Heart left ventricle (tissue), 16 donors: ENCODE results near the gene SIAH1. TPM values are rescaled to one million over a fixed set of nuclear protein-coding genes. Genes with fewer than 3 reads are reported as not detected.
"Not testable (repeated sequence)": the region's sequence is repeated elsewhere in the genome, so short reads cannot be mapped to it uniquely, and the experiment has no call there.

Experiments
- ATAC-seq, 4 donors: fragments of 200-7000 bp; cut with Tn5 transposase; one replicate each; pipeline ENCODE4 v1.9.1; 2020 to 2022; ENCODE audit warnings: moderate library complexity in 4 of 4, mild to moderate bottlenecking in 3 of 4, moderate number of reproducible peaks in 1 of 4
- DNase-seq, 5 donors: peaks; one replicate each; pipeline ENCODE4 v3.0.0-alpha.2; 2020
- H3K27ac ChIP-seq, 12 donors: fragments of 200-600 bp; sonication (generic) in 4 of 12; one replicate each; pipeline versions ENCODE4 v1.5.0 to v1.8.0; 2016 to 2022; ENCODE audit warnings: mild to moderate bottlenecking in 2 of 12
- H3K27me3 ChIP-seq, 9 donors: fragments of 200-600 bp; sonication (generic) in 2 of 9; one replicate each; pipeline versions ENCODE4 v1.5.1 to v1.8.0; 2016 to 2022; ENCODE audit warnings: mild to moderate bottlenecking in 3 of 9
- H3K36me3 ChIP-seq, 9 donors: fragments of 200-600 bp; sonication (generic) in 2 of 9; one replicate each; pipeline versions ENCODE4 v1.5.0 to v1.8.0; 2018 to 2022; ENCODE audit warnings: mild to moderate bottlenecking in 2 of 9
- H3K4me1 ChIP-seq, 12 donors: fragments of 200-600 bp; sonication (generic) in 4 of 12; one replicate each; pipeline versions ENCODE4 v1.5.0 to v1.8.0; 2016 to 2022; ENCODE audit warnings: mild to moderate bottlenecking in 3 of 12
- H3K4me3 ChIP-seq, 12 donors: fragments of 200-600 bp; sonication (generic) in 4 of 12; one replicate each; pipeline versions ENCODE4 v1.5.0 to v1.8.0; 2017 to 2022; ENCODE audit warnings: mild to moderate bottlenecking in 9 of 12, moderate library complexity in 4 of 12
- H3K9me3 ChIP-seq, 12 donors: fragments of 200-600 bp; sonication (generic) in 4 of 12; one replicate each; pipeline versions ENCODE4 v1.5.0 to v1.8.0; 2016 to 2022; ENCODE audit warnings: mild to moderate bottlenecking in 1 of 12
- POLR2A ChIP-seq, 2 donors: fragments of 450-650 bp; IDR thresholded peaks; one replicate each; pipeline ENCODE4 v1.6.1; 2017; ENCODE audit warnings: antibody characterized with exemption in 2 of 2, mild to moderate bottlenecking in 2 of 2, moderate library complexity in 2 of 2
- WGBS, 4 donors: extraction: QIAGEN DNeasy Blood & Tissue Kit in 2 of 4; methylation state at CpG; one replicate each; pipeline versions ENCODE4 v1.1.5 to v1.1.7; 2013 to 2018; 5-methylcytosine and 5-hydroxymethylcytosine counted together
- intact Hi-C, 10 donors: fragments of 100-400 bp; cut with DNase I; formaldehyde crosslinking; loops; one replicate each; pipeline versions ENCODE4 v1.11.1 to v1.14.2; 2022
- polyA plus RNA-seq, 2 donors: library from polyadenylated mRNA; stranded (reverse); fragments of 200-250 nt; gene quantifications; one replicate each; pipeline ENCODE4 v1.2.3, GENCODE V29; 2013
- total RNA-seq, 9 donors: library from RNA; depleted of rRNA in 2 of 9; stranded (reverse); fragments of >200 nt in 2 of 9; fragmentation: NEBNext Ultra II Directional in 3 of 9; extraction: Animal tissue kit (Norgen Biotek cat#: 25700) in 3 of 9; gene quantifications; one replicate each; pipeline versions ENCODE4 v1.1.0 to v1.2.4, GENCODE V29; 2016 to 2023
- TF ChIP-seq, protein P1 (sequence below), 12 donors: fragments of 200-600 bp; sonication (generic) in 4 of 12; IDR thresholded peaks; one replicate each; pipeline versions ENCODE4 v1.5.0 to v1.8.0; 2018 to 2022; ENCODE audit warnings: antibody characterized with exemption in 12 of 12, mild to moderate bottlenecking in 5 of 12
- donor health status: ischemic (EF 13 %, LVEDD 7.1; RV severe dilation, severe dysfunction).
- donor health status: healthy with polysubstance abuse.
- donor health status: DM: no; HTN: yes; CAD: no.
- donor health status: DM: no; HTN: no; CAD: no.
- donor health status: ischemic (EF 25% LVEDD 6.9; RV normal size, moderate dysfunction).
- donor health status: ischemic (EF 25% LVEDD 5.7; RV mildly dilated, moderate dysfunction).
- donor health status: healthy.
- donor health status: DM: yes; HTN: yes; CAD: no.
- donor health status: ischemic (EF 35%, LVEDD 5.7; RV mildly dilated, moderate dysfunction).
- donor health status: nonischemic (EF 11% LVEDD 7.7; RV severe dilation, severe dysfunction).
- donor health status: DM: yes; HTN: yes; CAD: no.
- donor health status: PGD.
- donor health status: ischemic (EF 29% LVEDD 5.4; RV normal size, mild dysfunction).
- donor health status: nonischemic (EF 23%, LVEDD 6.1; RV moderate dilation, normal function).

The SIAH1 gene
- total and polyA plus RNA-seq, 11 donors, result 10.1 to 21.5 (median 13.4) TPM

DNA sequence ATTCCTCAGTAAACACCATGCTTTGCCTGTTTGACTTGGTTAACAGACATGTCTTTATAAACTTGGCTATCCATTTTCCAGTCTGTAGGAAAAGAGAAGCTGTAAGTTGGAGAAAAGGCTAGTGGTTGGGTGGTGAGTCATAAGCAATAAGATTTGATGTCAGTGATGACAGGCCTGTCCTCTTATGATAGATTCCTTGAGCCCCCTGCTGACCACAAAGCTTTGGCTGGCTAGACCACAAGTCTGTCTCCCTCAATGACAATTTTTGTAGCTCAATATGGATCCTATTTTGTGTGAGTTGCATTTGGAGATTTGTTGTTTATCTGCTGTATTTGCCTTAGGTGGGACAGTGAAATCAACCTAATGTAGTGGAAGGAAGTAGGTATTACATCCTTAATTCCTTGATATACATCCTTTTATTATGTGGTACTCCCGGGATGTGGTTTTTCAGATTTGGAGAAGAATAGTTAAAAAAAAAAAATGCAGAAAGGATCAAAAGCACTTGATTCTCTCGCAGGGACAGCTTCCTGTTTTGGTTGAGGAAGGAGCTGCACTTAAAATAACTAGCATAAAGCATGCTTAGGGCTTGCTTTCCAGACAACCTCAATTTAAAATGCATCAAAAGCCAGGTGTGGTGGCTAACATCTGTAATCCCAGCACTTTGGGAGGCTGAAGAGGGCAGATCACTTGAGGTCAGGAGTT is 67.4 kb downstream of the SIAH1 start:
- DNase-seq (no peak), ATAC-seq (peak in 1 of 4 donors; percentile 33)
- no peak overlapping the region for H3K4me3 ChIP-seq
- intact Hi-C loops, result loop anchor here in 1 of 10 donors (5.0 kb wide), 1 partner anchor 35 kb away; no protein-coding TSS in a partner anchor
- no peaks in the 10 kb centered on the region for H3K27me3 ChIP-seq
- H3K4me1 ChIP-seq, result peaks cover 3 to 40% (median 26%) of the 10 kb centered on the region in 12 donors
- WGBS, 4 donors, result 48 to 58% (median 56%) methylated on average over 2 of the region's 2 CpGs
- peak overlapping the region in 10 of 12 donors; percentile 27 to 81 (median 60) for H3K27ac ChIP-seq
- H3K9me3 ChIP-seq, result peaks cover 0 to 14% (median 0%) of the 10 kb centered on the region in 12 donors
- TF ChIP-seq, protein P1, sequence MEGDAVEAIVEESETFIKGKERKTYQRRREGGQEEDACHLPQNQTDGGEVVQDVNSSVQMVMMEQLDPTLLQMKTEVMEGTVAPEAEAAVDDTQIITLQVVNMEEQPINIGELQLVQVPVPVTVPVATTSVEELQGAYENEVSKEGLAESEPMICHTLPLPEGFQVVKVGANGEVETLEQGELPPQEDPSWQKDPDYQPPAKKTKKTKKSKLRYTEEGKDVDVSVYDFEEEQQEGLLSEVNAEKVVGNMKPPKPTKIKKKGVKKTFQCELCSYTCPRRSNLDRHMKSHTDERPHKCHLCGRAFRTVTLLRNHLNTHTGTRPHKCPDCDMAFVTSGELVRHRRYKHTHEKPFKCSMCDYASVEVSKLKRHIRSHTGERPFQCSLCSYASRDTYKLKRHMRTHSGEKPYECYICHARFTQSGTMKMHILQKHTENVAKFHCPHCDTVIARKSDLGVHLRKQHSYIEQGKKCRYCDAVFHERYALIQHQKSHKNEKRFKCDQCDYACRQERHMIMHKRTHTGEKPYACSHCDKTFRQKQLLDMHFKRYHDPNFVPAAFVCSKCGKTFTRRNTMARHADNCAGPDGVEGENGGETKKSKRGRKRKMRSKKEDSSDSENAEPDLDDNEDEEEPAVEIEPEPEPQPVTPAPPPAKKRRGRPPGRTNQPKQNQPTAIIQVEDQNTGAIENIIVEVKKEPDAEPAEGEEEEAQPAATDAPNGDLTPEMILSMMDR (IDR thresholded peaks at IDR 0.05), result peak in 3 of 12 donors; percentile 9 to 18 (median 11)
- TF ChIP-seq POLR2A (IDR thresholded peaks at IDR 0.05), result no peak
- H3K36me3 ChIP-seq, result peaks cover 0 to 30% (median 12%) of the 10 kb centered on the region in 9 donors

DNA sequence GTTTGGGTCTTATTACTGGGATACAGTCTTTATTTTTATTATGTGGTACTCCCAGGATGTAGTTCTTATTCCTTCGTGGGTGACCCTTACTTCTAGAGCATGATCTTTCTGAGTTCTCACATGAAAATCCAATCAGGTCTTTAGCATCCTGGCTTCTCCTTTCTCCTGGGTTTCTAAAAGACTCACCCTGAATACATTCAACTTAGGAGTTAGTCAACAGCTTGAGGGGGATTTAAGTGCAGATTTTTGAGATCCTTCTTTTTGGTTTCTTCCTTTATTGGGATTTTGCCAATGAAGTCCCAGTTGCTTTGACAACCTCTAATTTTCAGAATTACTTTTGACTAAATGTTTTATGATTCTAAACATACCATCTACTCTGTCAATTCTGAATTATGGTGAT is 68.2 kb downstream of the SIAH1 start:
- TF ChIP-seq, protein P1 (IDR thresholded peaks at IDR 0.05), result no peak
- TF ChIP-seq POLR2A (IDR thresholded peaks at IDR 0.05), result no peak
- peaks cover 0 to 22% (median 3%) of the 10 kb centered on the region in 12 donors for H3K9me3 ChIP-seq
- H3K4me3 ChIP-seq, result no peak overlapping the region
- peak overlapping the region in 3 of 12 donors; percentile 23 to 67 (median 32) for H3K27ac ChIP-seq
- WGBS, 4 donors, result 68 to 86% (median 69%) methylated on average over 1 of the region's 1 CpG
- peaks cover 0 to 29% (median 7%) of the 10 kb centered on the region in 9 donors for H3K36me3 ChIP-seq
- no peaks in the 10 kb centered on the region for H3K27me3 ChIP-seq
- ATAC-seq, result no peak
- no peak for DNase-seq
- intact Hi-C loops, result loop anchor here in 1 of 10 donors (5.0 kb wide), 1 partner anchor 35 kb away; no protein-coding TSS in a partner anchor
- H3K4me1 ChIP-seq, result peaks cover 3 to 38% (median 26%) of the 10 kb centered on the region in 12 donors

DNA sequence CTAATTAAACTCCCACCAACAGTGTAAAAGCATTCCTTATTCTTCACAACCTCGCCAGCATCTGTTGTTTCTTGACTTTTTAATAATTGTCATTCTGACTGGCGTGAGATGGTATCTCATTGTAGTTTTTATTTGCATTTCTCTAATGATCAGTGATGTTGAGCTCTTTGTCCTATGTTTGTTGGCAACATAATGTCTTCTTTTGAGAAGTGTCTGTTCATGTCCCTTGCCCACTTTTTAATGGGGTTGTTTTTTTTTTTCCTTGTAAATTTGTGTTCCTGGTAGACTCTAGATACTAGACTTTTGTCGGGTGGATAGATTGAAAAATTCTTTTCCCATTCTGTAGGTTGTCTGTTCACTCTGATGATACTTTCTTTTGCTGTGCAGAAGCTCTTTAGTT is 71.3 kb downstream of the SIAH1 start:
- DNase-seq, H3K4me3 ChIP-seq, H3K27me3 ChIP-seq, intact Hi-C loops, ATAC-seq, H3K27ac ChIP-seq: not testable (repeated sequence)
- H3K36me3 ChIP-seq, result peaks cover 0 to 56% (median 20%) of the 10 kb centered on the region in 9 donors
- peaks cover 3 to 24% (median 15%) of the 10 kb centered on the region in 12 donors for H3K4me1 ChIP-seq
- WGBS, 4 donors, result 94 to 100% (median 98%) methylated on average over 3 of the region's 3 CpGs
- H3K9me3 ChIP-seq, result peaks cover 0 to 53% (median 28%) of the 10 kb centered on the region in 12 donors

DNA sequence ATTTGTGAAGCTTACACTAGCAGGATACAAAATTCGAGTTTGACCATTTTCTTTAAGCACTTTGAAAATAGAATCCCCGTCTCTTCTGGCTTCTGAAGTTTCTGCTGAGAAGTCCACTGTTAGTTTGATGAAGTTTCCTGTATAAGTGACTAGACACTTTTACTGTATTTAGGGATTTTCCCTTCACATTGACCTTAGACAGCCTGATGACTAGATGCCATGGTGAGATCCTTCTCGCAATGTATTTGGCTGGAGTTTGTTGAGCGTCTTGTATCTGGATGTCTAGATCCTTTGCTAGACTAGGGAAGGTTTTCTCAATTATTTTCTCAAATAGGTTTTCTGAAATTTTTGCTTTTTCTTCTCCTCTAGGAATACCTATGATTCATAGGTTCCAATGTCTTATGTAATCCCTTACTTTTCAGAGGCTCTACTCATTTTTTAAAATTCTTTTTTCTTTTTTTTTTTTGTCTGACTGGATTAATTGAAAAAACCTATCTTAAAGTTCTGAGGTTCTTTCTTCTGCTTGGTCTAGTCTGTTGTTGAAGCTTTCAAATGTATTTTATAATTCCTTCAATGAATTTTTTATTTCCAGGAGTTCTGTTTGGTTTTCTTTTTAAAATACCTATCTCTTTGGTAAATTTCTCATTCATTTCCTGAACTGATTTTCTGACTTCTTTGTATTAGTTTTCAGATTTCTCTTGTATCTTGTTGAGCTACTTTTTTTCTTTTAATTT is 74.1 kb downstream of the SIAH1 start:
- no peak for DNase-seq
- intact Hi-C loops, result no loop called here
- no peak overlapping the region for H3K4me3 ChIP-seq
- peaks cover 0 to 65% (median 33%) of the 10 kb centered on the region in 12 donors for H3K9me3 ChIP-seq
- H3K27ac ChIP-seq, result no peak overlapping the region
- ATAC-seq, result no peak
- TF ChIP-seq, protein P1 (IDR thresholded peaks at IDR 0.05), result no peak
- TF ChIP-seq POLR2A (IDR thresholded peaks at IDR 0.05), result no peak
- H3K27me3 ChIP-seq, result no peaks in the 10 kb centered on the region
- peaks cover 0 to 12% (median 0%) of the 10 kb centered on the region in 12 donors for H3K4me1 ChIP-seq
- 98 to 99% (median 98%) methylated on average over 4 of the region's 4 CpGs for WGBS, 4 donors
- H3K36me3 ChIP-seq, result peaks cover 0 to 82% (median 36%) of the 10 kb centered on the region in 9 donors

Other genes with a start within 250 kb of the SIAH1 start
- under 1 TPM in 3 of 9 donors, not detected in 6; 0.09 to 0.27 (median 0.12) TPM for gene ABCC12, start 229.4 kb downstream of the SIAH1 start, total RNA-seq
- gene ABCC12, start 229.4 kb downstream of the SIAH1 start, polyA plus RNA-seq, result under 1 TPM in 1 of 2 donors, not detected in 1; 0.08 TPM
- gene LONP2, start 141.1 kb downstream of the SIAH1 start, total RNA-seq, result 10 to 100 TPM; 42.8 to 87.4 (median 69.3) TPM
- gene LONP2, start 141.1 kb downstream of the SIAH1 start, polyA plus RNA-seq, result 10 to 100 TPM; 24.8 to 30.5 TPM
- under 1 TPM in 4 of 9 donors, not detected in 5; 0.16 to 0.48 (median 0.26) TPM for gene ABCC11, start 137.9 kb downstream of the SIAH1 start, total RNA-seq
- under 1 TPM in 1 of 2 donors, not detected in 1; 0.03 TPM for gene ABCC11, start 137.9 kb downstream of the SIAH1 start, polyA plus RNA-seq
- gene N4BP1, start 224.8 kb upstream of the SIAH1 start, total RNA-seq, result 10 to 100 TPM; 14.9 to 28.7 (median 20.8) TPM
- gene N4BP1, start 224.8 kb upstream of the SIAH1 start, polyA plus RNA-seq, result 1 to 10 TPM; 5.4 to 9.7 TPM